Nucleus accumbens (tissue), 56 donors: Measurements from ENCODE around the gene COL18A1.

Experiments
- DNase-seq, 56 donors: peaks; one replicate each; lab custom pipeline; 2025; lab: John Stamatoyannopoulos, UW

COL18A1 gene

GRCh38 chr21:45509566-45510465 is 104.9 kb downstream of the COL18A1 start:
- DNase-seq, result no peak

- DNase-seq, result no peak
Measured at GRCh38 chr21:45510466-45510955, 105.5 kb downstream of the COL18A1 start.

GRCh38 chr21:45511007-45511406 is 106.0 kb downstream of the COL18A1 start:
- no peak for DNase-seq

GRCh38 chr21:45511661-45512431 is 106.9 kb downstream of the COL18A1 start:
- no peak for DNase-seq

GRCh38 chr21:45512626-45513002 is 107.6 kb downstream of the COL18A1 start:
- no peak for DNase-seq

- DNase-seq, result no peak
Measured at GRCh38 chr21:45513003-45513717, 108.2 kb downstream of the COL18A1 start.

GRCh38 chr21:45513741-45514310 is 108.9 kb downstream of the COL18A1 start:
- DNase-seq, result no peak

GRCh38 chr21:45514311-45515021 is 109.5 kb downstream of the COL18A1 start:
- no peak for DNase-seq

GRCh38 chr21:45515241-45516061 is 110.5 kb downstream of the COL18A1 start:
- DNase-seq, result no peak

GRCh38 chr21:45516071-45516670 is 111.2 kb downstream of the COL18A1 start:
- DNase-seq, result no peak

- DNase-seq, result no peak
Measured at GRCh38 chr21:45516671-45517151, 111.7 kb downstream of the COL18A1 start.

GRCh38 chr21:45517249-45518065 is 112.5 kb downstream of the COL18A1 start:
- DNase-seq, result no peak

- no peak for DNase-seq
Measured at GRCh38 chr21:45518742-45519141, 113.8 kb downstream of the COL18A1 start.

- no peak for DNase-seq
Measured at GRCh38 chr21:45519182-45519581, 114.2 kb downstream of the COL18A1 start.

GRCh38 chr21:45521241-45521640 is 116.3 kb downstream of the COL18A1 start:
- DNase-seq, result no peak

- DNase-seq, result no peak
Measured at GRCh38 chr21:45522381-45522780, 117.4 kb downstream of the COL18A1 start.

GRCh38 chr21:45522986-45523385 is 118.0 kb downstream of the COL18A1 start:
- DNase-seq, result no peak
